ENCODE results near the gene RERE. TPM values are rescaled to one million over a fixed set of nuclear protein-coding genes. Genes with fewer than 3 reads are reported as not detected.

RERE gene
- total RNA-seq, 1 experiment from 2014 or later: 40.6 TPM

DNA sequence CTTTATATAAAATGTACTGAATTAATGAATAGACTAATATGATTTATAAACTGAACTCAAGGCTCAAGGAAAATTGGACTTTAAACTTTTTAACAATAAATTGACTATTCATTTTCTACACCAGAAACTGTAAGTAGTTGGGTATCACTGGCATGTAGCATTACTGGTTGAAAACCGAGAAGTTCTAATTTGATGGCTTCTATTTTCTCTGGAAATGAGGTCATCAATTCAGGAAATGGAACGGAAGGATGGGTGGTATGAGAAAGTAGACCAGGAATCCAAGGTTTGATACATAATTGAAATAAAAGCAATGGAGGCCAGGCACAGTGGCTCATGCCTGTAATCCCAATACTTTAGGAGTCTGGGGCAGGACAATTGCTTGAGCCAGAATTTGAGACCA is 50.4 kb downstream of the RERE start:
- Histone ChIP-seq H3K79me2 (ENCODE audit: insufficient read depth, low read length) (peaks cover 3% of the 10 kb centered on the region), H3K27me3 (ENCODE audit: insufficient read depth, low read length) (no peaks in the 10 kb centered on the region), H3K4me1 (ENCODE audit: control insufficient read depth in 1 of 2, insufficient read depth in 2 of 2, low read length in 2 of 2) (peaks cover 0 to 3% of the 10 kb centered on the region in 2 experiments; a peak in 1 of 4 replicates), H3K36me3 (ENCODE audit: control insufficient read depth in 1 of 2, insufficient read depth in 2 of 2, low read length in 2 of 2) (no peaks in the 10 kb centered on the region), H3K9me2 (ENCODE audit: insufficient read depth) (no peaks in the 10 kb centered on the region), H3K9me3 (ENCODE audit: control insufficient read depth in 1 of 2, insufficient read depth in 1 of 2, low read depth in 1 of 2, low read length in 2 of 2) (no peaks in the 10 kb centered on the region), H3K4me2 (ENCODE audit: low read length) (no peak overlapping the region), H2AFZ (ENCODE audit: low read depth, low read length, poor library complexity, severe bottlenecking) (no peak overlapping the region), H3K27ac (ENCODE audit: low read depth, low read length) (no peak overlapping the region), H3K4me3 (replicated peaks in 1 of 2; ENCODE audit: low read depth in 1 of 2, low read length in 2 of 2) (no peak overlapping the region), H4K20me1 (ENCODE audit: insufficient read depth) (peaks cover 5% of the 10 kb centered on the region; the same call in 1 of the 2 replicates), H3K9ac (ENCODE audit: low read length) (no peak overlapping the region)
- TF ChIP-seq TCF7L2 (IDR thresholded peaks at IDR 0.05; ENCODE audit: borderline replicate concordance, extremely low read depth, insufficient read depth, insufficient read length): no peak
- TF ChIP-seq JUND (IDR thresholded peaks at IDR 0.05): no peak
- no peak for TF ChIP-seq POLR2AphosphoS5 (IDR thresholded peaks at IDR 0.05; ENCODE audit: low read depth, low read length)
- TF ChIP-seq, protein P1, sequence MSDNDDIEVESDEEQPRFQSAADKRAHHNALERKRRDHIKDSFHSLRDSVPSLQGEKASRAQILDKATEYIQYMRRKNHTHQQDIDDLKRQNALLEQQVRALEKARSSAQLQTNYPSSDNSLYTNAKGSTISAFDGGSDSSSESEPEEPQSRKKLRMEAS (IDR thresholded peaks at IDR 0.05): no peak
- no peak for TF ChIP-seq POLR2A (IDR thresholded peaks at IDR 0.05; ENCODE audit: borderline replicate concordance, extremely low read depth, insufficient read depth, insufficient read length)
- no peak for TF ChIP-seq RAD21 (IDR thresholded peaks at IDR 0.05; ENCODE audit: low read depth)
- TF ChIP-seq, protein P2, sequence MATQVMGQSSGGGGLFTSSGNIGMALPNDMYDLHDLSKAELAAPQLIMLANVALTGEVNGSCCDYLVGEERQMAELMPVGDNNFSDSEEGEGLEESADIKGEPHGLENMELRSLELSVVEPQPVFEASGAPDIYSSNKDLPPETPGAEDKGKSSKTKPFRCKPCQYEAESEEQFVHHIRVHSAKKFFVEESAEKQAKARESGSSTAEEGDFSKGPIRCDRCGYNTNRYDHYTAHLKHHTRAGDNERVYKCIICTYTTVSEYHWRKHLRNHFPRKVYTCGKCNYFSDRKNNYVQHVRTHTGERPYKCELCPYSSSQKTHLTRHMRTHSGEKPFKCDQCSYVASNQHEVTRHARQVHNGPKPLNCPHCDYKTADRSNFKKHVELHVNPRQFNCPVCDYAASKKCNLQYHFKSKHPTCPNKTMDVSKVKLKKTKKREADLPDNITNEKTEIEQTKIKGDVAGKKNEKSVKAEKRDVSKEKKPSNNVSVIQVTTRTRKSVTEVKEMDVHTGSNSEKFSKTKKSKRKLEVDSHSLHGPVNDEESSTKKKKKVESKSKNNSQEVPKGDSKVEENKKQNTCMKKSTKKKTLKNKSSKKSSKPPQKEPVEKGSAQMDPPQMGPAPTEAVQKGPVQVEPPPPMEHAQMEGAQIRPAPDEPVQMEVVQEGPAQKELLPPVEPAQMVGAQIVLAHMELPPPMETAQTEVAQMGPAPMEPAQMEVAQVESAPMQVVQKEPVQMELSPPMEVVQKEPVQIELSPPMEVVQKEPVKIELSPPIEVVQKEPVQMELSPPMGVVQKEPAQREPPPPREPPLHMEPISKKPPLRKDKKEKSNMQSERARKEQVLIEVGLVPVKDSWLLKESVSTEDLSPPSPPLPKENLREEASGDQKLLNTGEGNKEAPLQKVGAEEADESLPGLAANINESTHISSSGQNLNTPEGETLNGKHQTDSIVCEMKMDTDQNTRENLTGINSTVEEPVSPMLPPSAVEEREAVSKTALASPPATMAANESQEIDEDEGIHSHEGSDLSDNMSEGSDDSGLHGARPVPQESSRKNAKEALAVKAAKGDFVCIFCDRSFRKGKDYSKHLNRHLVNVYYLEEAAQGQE (IDR thresholded peaks at IDR 0.05; ENCODE audit: low read depth): no peak
- no peak for TF ChIP-seq SIN3A (IDR thresholded peaks at IDR 0.05; ENCODE audit: low read depth)
- TF ChIP-seq SRF (IDR thresholded peaks at IDR 0.05; ENCODE audit: low read depth): no peak
- TF ChIP-seq CBX3 (IDR thresholded peaks at IDR 0.05; ENCODE audit: low read depth): no peak
- no peak for TF ChIP-seq ELF1 (IDR thresholded peaks at IDR 0.05; ENCODE audit: borderline replicate concordance, low read depth)
- TF ChIP-seq, protein P3, sequence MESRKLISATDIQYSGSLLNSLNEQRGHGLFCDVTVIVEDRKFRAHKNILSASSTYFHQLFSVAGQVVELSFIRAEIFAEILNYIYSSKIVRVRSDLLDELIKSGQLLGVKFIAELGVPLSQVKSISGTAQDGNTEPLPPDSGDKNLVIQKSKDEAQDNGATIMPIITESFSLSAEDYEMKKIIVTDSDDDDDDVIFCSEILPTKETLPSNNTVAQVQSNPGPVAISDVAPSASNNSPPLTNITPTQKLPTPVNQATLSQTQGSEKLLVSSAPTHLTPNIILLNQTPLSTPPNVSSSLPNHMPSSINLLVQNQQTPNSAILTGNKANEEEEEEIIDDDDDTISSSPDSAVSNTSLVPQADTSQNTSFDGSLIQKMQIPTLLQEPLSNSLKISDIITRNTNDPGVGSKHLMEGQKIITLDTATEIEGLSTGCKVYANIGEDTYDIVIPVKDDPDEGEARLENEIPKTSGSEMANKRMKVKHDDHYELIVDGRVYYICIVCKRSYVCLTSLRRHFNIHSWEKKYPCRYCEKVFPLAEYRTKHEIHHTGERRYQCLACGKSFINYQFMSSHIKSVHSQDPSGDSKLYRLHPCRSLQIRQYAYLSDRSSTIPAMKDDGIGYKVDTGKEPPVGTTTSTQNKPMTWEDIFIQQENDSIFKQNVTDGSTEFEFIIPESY (IDR thresholded peaks at IDR 0.05; ENCODE audit: extremely low read depth, insufficient replicate concordance, low read length): no peak
- no peak for TF ChIP-seq EZH2 (IDR thresholded peaks at IDR 0.05)
- ChIA-PET POLR2A (no interaction called here), RAD21 (ENCODE audit: low non-redundant PET in 1 of 2, low total read pairs in 2 of 2, uncharacterized antibody in 2 of 2, unreplicated experiment in 2 of 2) (no interaction called here), CTCF (no interaction called here)
- ATAC-seq (no peak), DNase-seq (ENCODE audit: low read depth, low spot score) (no peak)
- intact Hi-C loops (cut with micrococcal nuclease): no loop called here
- no TSS peak for BruUV-seq (replicated peaks)
